ENCODE results near the gene UROC1. TPM values are rescaled to one million over a fixed set of nuclear protein-coding genes. Genes with fewer than 3 reads are reported as not detected.

The UROC1 gene
- total RNA-seq, 1 donor from 2014 or later = not detected

- intact Hi-C loops (cut with micrococcal nuclease) = no loop called here
- no peak for DNase-seq
- ATAC-seq = no peak
Observed at GRCh38 chr3:126548556-126549466, 31.2 kb upstream of the UROC1 start.

DNA sequence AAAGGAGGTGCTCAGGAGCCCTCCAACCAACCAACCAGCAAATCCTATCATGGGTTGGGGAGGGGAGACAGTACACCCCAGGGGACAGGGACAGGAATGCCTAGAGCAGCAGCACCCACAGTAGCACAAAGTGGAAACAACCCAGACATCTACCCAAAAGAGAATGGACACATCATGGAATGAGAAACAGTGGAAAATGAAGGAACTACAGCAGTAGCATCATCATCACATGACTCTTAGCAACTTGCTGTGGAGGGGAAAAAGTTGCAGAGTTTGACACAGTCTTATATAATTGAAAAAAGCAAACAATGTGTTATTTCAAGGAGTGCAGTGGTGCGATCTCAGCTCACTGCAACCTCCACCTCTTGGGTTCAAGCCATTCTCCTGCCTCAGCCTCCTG, 30.1 kb upstream of the UROC1 start:
- DNase-seq (no peak), ATAC-seq (no peak)
- intact Hi-C loops (cut with micrococcal nuclease) = no loop called here

DNA sequence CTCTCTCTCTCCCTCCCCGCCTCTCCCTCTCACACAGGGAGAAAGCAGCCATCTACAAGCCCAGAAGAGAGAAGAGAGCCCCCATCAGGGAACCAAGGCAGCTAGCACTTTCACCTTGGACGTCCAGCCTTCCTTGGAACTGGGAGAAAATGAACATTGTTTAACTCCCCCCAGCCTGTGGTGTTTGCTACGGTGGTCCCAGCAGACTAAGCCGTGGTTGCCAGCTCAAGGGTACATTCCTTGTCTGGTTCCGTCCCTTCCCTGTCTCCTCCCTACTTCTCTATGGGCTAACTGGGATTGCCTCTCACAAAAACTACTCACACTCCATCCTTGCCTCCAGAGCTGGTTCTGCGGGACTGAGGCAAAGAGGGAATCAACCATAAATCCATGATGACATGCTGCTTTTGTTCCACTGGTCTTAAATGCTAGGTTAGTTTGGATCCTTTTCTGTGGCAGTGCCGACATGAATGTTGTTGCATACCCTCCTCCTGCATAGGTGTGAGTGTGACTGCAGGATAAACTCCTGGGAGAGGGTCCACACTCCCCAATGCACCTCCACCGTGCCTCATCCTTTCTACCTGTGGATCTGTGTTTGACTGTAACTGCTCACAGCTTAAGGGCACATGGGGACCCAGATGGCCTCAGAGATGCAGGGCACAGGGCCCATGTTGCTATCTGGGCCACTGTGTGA, 29.1 kb upstream of the UROC1 start:
- no peak for DNase-seq
- intact Hi-C loops (cut with micrococcal nuclease) = no loop called here

GRCh38 chr3:126546013-126546412, 28.4 kb upstream of the UROC1 start:
- no peak for DNase-seq
- intact Hi-C loops (cut with micrococcal nuclease) = no loop called here
- ATAC-seq = no peak

More for the DNA sequence above, 29.1 kb upstream of the UROC1 start:
- ATAC-seq = no peak

DNA sequence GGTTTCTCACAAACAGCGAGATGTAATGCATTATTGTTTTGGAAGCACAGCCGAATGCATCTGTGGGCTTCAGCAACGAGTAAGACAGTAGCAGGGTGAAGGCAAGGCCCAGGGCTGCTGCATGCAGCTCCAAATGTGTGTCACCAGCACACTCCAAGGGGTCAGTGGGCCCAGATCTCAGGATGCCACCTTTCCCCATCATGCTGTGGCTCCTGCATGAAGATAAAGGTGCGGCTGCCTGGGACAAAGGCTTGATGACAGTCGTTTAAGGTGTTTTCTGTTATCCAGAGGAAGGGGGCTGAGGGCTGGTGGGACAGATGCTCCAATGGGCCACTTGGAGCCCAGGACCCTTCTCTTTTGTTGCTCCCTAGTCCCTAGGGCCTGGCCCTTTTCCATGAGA, 28.0 kb upstream of the UROC1 start:
- no peak for ATAC-seq
- intact Hi-C loops (cut with micrococcal nuclease) = no loop called here
- DNase-seq = no peak

- ATAC-seq = no peak
- intact Hi-C loops (cut with micrococcal nuclease) = no loop called here
- DNase-seq = peak; percentile 15
Observed at GRCh38 chr3:126544596-126545281, 27.2 kb upstream of the UROC1 start.

GRCh38 chr3:126543457-126544061, 26.0 kb upstream of the UROC1 start:
- DNase-seq (no peak), ATAC-seq (no peak)
- intact Hi-C loops (cut with micrococcal nuclease) = no loop called here

GRCh38 chr3:126542340-126543241, 25.0 kb upstream of the UROC1 start:
- intact Hi-C loops (cut with micrococcal nuclease) = no loop called here
- ATAC-seq (no peak), DNase-seq (peak; percentile 27)

GRCh38 chr3:126541628-126542339, 24.2 kb upstream of the UROC1 start:
- ATAC-seq = no peak
- intact Hi-C loops (cut with micrococcal nuclease) = no loop called here
- peak; percentile 22 for DNase-seq

GRCh38 chr3:126540951-126541627, 23.5 kb upstream of the UROC1 start:
- intact Hi-C loops (cut with micrococcal nuclease) = no loop called here
- DNase-seq = peak; percentile 18
- no peak for ATAC-seq

DNA sequence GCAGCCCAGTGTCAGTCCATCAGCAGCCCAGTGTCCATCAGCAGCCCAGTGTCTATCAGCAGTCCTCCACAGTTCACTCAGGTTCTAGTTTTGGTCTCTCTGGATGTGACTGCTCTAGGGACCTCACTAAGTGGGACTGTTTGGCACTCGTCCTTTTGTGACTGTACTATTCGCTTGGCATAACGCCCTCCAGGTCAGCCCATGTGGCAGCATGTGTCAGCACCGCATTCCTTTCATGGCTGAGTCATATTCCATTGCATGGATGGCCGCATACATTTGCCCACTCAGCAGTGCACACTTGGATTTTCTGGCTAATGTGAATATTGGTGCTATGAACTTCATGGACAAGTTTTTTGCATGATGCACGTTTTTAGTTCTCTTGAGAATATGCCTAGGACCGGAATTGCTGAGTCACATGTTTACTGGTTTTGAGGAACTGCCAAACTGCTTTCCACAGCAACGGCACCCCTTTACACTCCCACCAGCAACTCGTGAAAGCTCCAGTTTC, 22.8 kb upstream of the UROC1 start:
- DNase-seq = no peak
- ATAC-seq = peak; percentile 68
- intact Hi-C loops (cut with micrococcal nuclease) = no loop called here

- intact Hi-C loops (cut with micrococcal nuclease) = no loop called here
- no peak for ATAC-seq
- no peak for DNase-seq
Observed at GRCh38 chr3:126539558-126540250, 22.1 kb upstream of the UROC1 start.

GRCh38 chr3:126538966-126539365, 21.4 kb upstream of the UROC1 start:
- ATAC-seq (no peak), DNase-seq (no peak)
- intact Hi-C loops (cut with micrococcal nuclease) = no loop called here

DNA sequence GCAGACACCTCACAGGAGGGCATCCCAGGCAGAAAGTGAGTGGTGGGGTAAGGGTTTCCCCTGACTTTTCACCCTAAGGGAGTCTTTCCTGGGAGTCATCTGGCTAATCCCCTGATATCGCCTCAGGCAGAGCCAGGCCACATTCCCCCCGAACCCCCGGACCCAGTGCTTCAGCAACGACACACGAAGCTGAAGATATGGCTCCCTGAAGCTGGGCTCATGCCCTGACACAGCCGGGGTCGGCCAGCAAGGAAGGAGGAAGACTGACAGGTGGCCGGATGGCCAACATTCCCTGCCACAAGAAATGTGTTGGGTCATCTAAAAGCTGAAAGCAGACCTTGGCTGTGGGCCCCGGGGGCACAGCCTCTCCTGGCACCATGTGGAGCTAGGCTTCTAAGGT, 20.7 kb upstream of the UROC1 start:
- DNase-seq (peak; percentile 18), ATAC-seq (no peak)
- intact Hi-C loops (cut with micrococcal nuclease) = no loop called here

- peak; percentile 29 for DNase-seq
- peak; percentile 69 for ATAC-seq
- intact Hi-C loops (cut with micrococcal nuclease) = no loop called here
Observed at GRCh38 chr3:126537730-126538281, 20.2 kb upstream of the UROC1 start.

- DNase-seq (peak; percentile 11), ATAC-seq (no peak)
- intact Hi-C loops (cut with micrococcal nuclease) = no loop called here
Observed at GRCh38 chr3:126537116-126537729, 19.6 kb upstream of the UROC1 start.
